ENCODE data around the gene SSH2.

The SSH2 gene

GRCh38 chr17:29624586-29624985, 305.4 kb downstream of the SSH2 start:
- no peak for DNase-seq (ENCODE audit: low spot score)

DNA sequence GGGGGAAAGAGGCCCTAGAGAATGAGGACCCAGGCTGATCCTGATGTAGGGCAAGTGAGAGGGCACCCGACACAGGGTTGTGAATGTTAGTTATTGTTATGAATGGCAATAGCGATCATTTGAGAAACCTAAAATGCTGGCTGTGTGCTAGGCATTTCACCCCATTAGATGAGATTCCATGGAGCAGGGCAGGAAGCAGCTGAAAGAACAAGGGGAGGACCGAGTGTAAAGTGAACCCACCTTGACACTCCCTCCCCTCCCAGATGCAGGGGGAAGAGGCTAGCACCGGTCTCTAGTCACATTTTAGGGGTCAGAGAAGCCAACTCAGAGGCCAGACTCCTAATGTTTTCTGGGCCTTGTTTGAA, 306.8 kb downstream of the SSH2 start:
- DNase-seq (ENCODE audit: low spot score): no peak

DNA sequence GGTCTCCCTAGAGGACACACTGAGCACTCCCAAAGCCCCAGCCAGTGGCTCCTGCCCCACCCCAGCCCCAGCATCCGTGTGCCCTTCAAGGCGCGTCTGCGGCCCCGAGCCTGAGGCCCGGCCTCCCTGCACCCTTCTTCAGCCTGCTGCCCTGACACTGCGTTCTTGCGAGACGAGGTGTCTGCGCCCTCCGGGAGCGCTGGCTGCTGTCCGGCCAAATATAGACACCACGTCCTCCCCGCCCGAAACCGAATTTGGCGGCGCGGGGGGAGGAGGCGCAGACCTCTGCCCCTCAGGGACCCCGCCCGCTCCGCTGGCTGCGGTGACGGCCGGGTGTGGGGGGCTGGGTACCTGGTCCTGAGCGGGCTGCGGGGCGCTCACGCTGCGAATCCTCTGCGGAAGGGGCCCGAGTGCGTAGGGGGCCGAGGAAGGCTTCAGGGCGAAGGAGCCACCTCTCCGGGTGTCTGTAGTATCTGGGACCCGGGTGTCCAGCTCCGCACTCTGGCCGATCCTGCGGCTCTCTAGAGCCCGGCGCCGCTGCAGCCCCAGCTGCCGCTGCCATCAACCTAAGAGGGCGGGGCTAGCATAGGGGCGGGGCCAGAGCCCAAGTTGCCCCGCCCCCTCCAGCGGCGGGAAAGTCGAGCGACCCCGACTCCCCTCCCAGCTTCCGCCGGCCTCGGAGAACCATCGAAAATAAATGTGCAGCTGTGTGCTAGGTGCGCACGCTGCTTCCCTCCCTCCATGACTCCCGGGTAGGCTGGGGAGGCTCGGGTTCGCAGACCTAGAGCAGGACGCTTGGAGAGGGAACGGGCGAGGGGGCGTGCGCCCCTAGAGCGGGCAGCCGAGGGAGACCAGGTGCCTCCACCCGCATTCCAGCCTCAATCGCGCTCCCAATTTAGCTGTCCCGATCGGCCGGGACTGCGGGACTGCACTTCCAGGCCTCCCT, 307.4 kb downstream of the SSH2 start, which contains the start of gene CORO6:
TSS of gene CORO6 (minus strand) at position 576 of the 946 bp plus-strand sequence. CDS start 1,491 bp downstream, outside the sequence.
- DNase-seq (ENCODE audit: low spot score): peak; percentile 50

GRCh38 chr17:29621751-29622194, 308.3 kb downstream of the SSH2 start:
- DNase-seq (ENCODE audit: low spot score): no peak

DNA sequence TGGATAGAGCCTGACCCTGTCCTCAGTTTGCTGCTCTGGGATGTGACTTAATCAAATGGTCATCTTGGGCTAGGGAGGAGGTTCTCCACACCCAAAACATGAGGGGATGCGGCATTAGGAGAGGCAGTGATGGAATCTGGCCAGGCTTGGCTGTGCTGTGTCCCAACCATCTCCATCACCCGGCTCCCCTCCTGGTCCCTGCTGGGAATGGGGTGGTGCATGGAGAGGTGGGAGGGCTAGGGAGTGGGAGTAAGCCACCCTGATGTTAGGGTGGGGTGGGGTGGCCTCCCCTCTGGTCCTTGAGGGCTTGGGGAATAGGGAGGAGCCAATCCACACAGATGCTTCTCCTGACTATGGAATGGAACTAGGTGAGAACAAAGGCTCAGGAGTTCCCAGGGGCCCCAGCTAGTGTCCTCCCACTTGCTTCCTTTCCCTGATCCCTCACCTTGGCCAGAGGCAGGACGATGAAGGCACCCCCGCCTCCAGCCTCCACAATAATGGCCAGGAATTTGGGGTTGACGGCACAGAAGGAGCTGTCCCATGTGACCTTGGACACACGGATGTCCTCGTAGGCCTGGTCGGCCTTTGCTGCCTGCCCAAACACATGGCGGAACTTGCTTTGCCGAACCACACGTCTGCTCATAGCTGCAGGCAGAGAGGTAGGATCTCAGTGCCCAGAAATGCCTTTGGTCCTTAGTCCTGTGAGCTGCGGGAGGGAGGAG, 309.1 kb downstream of the SSH2 start:
- no peak for DNase-seq (ENCODE audit: low spot score)

- no peak for DNase-seq (ENCODE audit: low spot score)
These were observed 309.8 kb downstream of the SSH2 start for GRCh38 chr17:29620271-29620670.

DNA sequence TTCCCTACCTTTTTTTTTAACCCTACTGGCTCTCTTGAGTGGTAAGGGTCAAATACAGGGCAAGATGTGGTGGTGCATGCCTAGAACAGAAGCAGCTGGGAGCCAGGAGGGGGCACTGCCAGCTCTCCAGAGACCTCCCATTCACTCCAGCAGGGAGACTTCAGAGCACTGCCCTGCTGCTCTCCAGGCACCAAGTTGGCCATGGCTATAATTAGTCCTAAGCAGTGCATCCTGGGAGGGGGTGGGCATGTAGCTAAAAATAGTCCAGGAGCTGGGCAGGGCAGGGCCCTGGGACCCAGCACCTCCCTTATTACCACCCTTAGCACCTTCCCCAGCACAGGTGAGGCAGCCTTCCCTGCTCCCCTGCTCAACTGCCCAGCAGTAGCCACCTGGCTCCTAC, 310.8 kb downstream of the SSH2 start:
- DNase-seq (ENCODE audit: low spot score): peak; percentile 41

DNA sequence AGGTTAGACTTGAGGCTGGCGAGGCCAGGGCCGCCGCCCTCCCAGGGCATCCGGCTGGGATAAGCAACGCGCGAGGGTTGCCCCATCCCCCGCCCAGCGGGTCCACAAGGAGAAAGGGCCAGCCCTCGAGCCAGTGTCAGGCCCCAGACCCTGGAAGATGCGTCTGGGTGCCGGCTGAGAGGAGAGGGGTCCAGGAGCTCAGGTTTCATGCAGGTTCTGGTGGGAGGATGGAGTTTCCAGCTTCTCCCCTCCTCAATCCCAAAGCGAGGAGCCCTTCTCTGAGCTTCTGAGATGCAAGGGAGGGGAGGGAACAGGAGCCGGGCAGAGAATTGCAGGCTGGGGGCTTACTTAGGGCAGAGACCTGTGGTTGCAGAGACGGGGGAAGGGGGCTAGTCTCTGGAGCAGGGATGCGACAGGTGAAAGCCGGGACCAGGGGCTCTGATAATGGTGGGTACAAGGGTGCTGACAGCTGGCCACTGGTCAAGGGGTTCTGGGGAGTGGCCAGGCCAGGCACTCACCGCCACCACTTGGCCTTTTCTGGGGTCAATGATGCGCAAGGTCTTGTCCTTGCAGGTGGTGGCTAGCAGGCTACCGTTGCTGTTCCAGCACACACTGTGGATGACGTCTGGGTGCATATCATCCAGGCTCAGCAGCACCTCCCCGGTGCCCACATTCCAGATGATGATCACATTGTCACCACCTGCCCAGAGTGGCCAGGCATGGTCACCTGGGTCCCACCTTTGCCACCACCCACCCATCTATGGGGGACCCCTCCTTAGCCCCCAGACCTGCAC, 311.6 kb downstream of the SSH2 start:
- no peak for DNase-seq (ENCODE audit: low spot score)

DNA sequence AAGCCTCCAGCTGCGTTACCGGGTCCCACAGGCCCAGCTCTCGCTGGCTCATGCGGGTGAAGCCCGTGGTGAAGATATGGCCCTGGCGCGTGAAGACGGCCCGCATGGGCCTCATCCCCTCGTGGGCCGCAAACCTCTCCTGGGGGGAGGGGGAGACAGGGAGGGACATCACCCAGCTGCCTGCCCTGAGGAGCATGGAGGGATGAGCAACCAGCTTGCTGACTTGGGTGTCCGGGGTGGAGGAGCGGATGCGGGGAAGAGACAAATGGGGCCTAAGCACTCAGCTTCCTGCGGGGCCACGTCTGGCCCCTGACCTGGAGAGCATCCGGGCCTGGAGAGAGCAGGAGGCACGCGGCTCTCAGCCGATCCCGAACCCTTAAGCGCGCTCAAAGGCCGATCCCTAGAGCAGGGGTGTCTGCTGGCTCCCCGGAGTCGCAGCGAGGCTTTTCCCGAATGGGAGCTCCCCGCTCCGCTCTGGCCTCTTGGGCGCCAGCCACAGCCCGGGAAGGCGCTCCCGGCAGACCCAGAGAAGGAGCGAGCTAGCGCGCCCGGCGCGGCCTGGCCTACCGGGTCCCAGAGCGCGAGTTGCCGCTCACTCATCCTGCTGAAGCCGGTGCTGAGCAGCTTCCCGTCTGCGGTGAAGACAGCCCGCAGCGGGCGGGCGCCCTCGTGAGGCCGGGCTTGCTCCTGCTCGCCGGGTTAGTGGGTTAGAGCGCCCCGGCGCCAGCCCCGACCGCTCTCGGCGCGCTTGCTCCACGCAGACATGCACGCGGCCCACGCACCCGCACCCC, 312.4 kb downstream of the SSH2 start:
- peak; percentile 73 for DNase-seq (ENCODE audit: low spot score)

- peak; percentile 85 for DNase-seq (ENCODE audit: low spot score)
These were observed 312.9 kb downstream of the SSH2 start for GRCh38 chr17:29617125-29617480.

- DNase-seq (ENCODE audit: low spot score): no peak
These were observed 313.6 kb downstream of the SSH2 start for GRCh38 chr17:29616300-29617048.

- peak; percentile 94 for DNase-seq (ENCODE audit: low spot score)
These were observed 314.3 kb downstream of the SSH2 start for GRCh38 chr17:29615492-29616299.

DNA sequence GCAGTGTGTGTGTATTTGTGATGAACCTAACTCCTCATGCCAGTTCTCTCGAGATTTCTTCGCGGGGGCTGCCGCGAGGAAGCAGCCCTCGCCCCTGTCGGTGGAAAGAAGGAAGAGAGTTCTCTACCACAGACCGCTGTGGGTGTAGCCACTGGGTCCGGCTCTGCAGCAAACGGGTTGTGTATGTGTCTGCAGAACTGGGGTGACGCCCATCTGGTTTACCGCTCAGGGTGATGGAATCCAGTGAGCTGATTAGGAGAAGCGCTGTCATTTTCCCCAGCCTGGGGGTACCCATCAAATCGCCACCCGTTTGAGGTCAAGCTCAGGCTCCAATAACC, 315.0 kb downstream of the SSH2 start:
- DNase-seq (ENCODE audit: low spot score): peak; percentile 40

- peak; percentile 71 for DNase-seq (ENCODE audit: low spot score)
These were observed 315.5 kb downstream of the SSH2 start for GRCh38 chr17:29614349-29615047.

DNA sequence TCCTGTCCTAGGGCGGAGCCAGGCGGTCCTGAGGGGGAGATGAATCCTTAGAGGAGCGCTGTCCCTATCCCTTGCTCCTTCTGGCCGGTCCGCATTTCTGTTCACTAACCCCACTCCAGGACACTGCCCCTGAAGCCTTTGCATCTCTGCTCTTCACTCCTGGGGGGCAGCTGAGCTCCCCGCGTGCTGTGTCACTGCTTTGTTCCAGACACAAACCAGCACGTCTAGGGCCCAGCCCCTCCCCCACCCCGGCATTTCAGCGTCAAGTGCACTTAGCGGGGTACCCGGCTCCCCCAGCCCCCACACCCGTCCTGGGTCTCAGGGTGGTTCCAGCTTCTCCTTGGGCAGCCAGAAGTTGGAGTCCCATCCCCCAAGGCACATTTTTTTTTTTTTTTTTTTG, 316.2 kb downstream of the SSH2 start:
- DNase-seq (ENCODE audit: low spot score): no peak

- peak; percentile 87 for DNase-seq (ENCODE audit: low spot score)
These were observed 316.6 kb downstream of the SSH2 start for GRCh38 chr17:29613352-29613837.

DNA sequence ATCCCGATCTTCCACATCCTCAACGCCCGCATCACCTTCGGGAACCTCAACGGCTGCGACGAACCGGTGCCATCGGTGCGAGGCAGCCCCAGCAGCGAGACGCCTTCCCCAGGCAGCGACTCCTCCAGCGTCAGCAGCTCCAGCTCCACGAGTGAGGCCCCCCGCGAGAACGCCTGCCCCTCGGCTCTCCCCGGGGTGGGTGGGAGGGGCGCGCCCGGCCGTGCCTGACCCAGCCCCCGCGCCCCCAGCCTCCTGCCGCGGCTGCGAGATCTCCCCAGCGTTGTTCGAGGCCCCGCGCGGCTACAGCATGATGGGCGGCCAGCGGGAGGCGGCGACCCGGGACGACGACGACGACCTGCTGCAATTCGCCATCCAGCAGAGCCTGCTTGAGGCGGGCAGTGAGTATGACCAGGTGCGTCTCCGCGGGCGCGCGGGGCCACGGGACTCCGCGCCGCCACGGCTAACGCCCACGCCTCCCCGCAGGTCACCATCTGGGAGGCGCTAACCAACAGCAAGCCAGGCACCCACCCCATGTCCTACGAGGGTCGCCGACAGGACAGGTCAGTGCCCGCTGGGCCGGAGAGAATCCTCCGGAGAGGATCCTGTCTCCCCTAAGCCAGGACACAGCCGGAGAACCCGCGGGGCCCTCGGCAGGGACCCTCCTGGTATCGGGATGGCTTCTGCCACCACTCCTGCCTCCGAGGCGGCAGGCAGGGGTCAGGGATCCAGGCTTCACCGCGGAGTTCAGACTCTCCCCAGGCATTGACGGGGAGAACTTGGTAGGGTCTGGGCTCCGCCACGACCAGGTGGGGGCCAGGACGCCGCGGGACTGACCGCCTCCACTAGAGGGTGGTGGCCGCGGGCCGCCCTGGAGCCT, 317.4 kb downstream of the SSH2 start:
- no peak for DNase-seq (ENCODE audit: low spot score)

DNA sequence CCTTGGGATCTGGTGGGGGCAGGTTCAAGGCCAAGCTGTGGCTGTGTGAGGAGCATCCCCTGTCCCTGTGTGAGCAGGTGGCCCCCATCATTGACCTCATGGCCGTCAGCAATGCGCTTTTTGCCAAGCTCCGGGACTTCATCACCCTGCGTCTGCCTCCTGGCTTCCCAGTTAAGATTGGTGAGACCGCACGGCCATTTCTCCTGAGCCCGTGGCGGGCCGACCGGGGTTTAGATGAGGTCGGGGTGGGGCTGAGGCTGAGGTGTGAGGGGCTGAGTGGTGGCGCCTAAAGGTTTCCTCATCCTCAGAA, 318.0 kb downstream of the SSH2 start:
- DNase-seq (ENCODE audit: low spot score): no peak
